ENCODE measurements around the gene TCF4.
A peak's percentile ranks its signal among the peaks of the same experiment; 100 is the strongest.

The TCF4 gene

DNA sequence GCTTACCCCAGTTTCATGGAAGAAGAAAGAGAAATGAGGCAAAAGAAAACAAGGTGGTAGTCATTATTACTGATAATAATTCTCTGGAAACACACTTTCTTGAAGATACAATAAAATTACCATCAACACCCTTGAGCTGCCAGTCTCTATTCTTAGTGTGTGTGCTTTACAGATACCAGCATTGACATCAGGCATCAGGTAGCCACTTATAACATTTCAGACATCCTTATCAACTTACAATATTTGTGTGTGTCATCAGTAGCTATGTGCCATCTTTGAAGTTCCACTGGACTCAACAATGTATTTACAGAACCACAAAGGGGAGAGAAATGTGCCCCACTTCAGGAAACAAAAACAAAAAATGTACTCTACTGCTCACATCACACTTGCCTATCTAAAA is 62.1 kb downstream of the TCF4 start:
- Mint-ChIP-seq H3K36me3 (ENCODE audit: low read depth) (peaks cover 24% of the 10 kb centered on the region), H3K9me3 (no peaks in the 10 kb centered on the region)
- TF ChIP-seq, protein P1, sequence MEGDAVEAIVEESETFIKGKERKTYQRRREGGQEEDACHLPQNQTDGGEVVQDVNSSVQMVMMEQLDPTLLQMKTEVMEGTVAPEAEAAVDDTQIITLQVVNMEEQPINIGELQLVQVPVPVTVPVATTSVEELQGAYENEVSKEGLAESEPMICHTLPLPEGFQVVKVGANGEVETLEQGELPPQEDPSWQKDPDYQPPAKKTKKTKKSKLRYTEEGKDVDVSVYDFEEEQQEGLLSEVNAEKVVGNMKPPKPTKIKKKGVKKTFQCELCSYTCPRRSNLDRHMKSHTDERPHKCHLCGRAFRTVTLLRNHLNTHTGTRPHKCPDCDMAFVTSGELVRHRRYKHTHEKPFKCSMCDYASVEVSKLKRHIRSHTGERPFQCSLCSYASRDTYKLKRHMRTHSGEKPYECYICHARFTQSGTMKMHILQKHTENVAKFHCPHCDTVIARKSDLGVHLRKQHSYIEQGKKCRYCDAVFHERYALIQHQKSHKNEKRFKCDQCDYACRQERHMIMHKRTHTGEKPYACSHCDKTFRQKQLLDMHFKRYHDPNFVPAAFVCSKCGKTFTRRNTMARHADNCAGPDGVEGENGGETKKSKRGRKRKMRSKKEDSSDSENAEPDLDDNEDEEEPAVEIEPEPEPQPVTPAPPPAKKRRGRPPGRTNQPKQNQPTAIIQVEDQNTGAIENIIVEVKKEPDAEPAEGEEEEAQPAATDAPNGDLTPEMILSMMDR (IDR thresholded peaks at IDR 0.05): no peak

DNA sequence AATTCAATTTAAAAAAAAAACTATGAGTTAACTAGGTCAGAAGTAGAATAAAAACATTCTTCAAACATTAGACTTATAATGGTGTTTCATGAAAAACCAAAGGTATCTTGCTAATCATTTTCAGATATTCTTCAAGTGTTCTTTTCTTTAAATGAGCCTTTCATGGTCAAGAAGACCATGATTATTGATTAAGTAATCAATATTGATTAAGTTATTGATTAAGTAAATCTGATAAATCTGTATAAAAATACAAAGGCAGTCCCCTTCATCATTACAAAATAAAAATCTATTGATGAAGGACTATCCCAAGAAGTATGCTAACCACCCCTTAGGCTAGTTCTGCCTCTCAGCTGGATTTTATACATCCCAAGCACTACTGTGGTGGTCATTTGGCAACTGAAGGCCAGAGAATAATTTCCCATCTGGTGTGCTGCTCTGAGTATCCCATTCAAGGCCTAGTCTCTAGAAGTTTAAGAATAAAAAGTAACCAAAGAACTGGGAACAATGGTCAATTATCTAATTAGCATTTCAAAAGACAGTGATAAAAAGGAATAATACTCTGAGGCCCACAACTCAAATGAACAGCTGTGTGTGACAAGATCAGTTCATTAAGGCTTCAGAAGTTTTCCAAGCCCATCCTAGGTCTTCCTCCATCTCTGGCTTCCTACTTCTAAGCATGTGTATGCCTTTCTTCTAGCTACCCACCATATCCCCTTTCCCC is 63.5 kb downstream of the TCF4 start:
- H3K9me3 Mint-ChIP-seq: no peaks in the 10 kb centered on the region
- H3K27ac Mint-ChIP-seq: no peak overlapping the region
- peaks cover 29% of the 10 kb centered on the region for H3K36me3 Mint-ChIP-seq (ENCODE audit: low read depth)
- peaks cover 4% of the 10 kb centered on the region for H3K4me1 Mint-ChIP-seq
- TF ChIP-seq, protein P1 (IDR thresholded peaks at IDR 0.05): no peak
- no peak for DNase-seq
- H3K4me3 Mint-ChIP-seq: no peak overlapping the region
- H3K27me3 Mint-ChIP-seq (ENCODE audit: low read depth, poor library complexity): no peaks in the 10 kb centered on the region

More for the DNA sequence above, 62.1 kb downstream of the TCF4 start:
- Mint-ChIP-seq H3K4me1 (peaks cover 15% of the 10 kb centered on the region), H3K27ac (no peak overlapping the region), H3K27me3 (ENCODE audit: low read depth, poor library complexity) (no peaks in the 10 kb centered on the region), H3K4me3 (no peak overlapping the region)
- DNase-seq: no peak

- H3K4me3 Mint-ChIP-seq: no peak overlapping the region
- no peaks in the 10 kb centered on the region for H3K27me3 Mint-ChIP-seq (ENCODE audit: low read depth, poor library complexity)
- no peaks in the 10 kb centered on the region for H3K9me3 Mint-ChIP-seq
- DNase-seq: no peak
- no peaks in the 10 kb centered on the region for H3K4me1 Mint-ChIP-seq
- H3K36me3 Mint-ChIP-seq (ENCODE audit: low read depth): peaks cover 27% of the 10 kb centered on the region
- TF ChIP-seq, protein P1 (IDR thresholded peaks at IDR 0.05): no peak
- no peak overlapping the region for H3K27ac Mint-ChIP-seq
Measured at GRCh38 chr18:55523001-55523400, 65.0 kb downstream of the TCF4 start.

DNA sequence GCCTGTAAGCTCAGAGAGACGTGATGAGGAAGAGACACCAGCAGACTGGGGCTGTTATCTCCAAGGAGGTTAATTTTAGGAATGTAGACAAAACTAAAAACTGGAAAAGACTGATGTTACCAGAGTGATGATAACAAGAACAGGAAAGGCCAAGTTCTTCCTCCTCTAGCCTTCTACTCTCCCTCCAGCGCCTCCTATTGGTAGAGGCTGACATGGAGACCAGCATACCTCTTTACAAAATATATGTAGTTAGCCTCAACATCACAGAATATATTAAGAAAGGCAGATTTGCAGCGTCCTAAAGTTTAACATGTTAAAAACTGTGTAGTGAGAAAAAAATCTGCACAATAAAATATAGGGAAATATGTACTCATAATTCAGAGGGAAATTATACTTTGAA is 66.0 kb downstream of the TCF4 start:
- Mint-ChIP-seq H3K4me1 (no peaks in the 10 kb centered on the region), H3K27ac (no peak overlapping the region), H3K27me3 (ENCODE audit: low read depth, poor library complexity) (no peaks in the 10 kb centered on the region), H3K9me3 (no peaks in the 10 kb centered on the region), H3K36me3 (ENCODE audit: low read depth) (peaks cover 21% of the 10 kb centered on the region), H3K4me3 (no peak overlapping the region)
- TF ChIP-seq, protein P1 (IDR thresholded peaks at IDR 0.05): peak; percentile 38
- peak; percentile 46 for DNase-seq

DNA sequence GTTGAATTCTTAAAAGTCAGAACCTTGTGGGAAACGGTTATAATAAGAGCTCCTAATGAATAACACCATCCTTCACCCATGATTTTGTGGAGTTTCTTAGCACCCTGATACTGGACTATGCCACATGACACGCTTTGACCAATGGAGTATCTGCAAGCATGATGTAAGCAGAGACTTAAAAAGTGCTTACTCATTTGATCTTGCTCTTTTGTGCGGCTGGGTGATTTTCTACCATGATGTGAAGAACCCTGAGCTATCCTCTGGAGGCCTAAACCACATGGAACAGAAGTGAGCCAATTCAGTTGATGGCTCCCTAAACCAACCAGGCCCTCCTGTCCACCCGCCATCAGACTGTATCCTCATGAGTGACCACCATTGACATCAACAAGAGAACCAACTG is 70.9 kb downstream of the TCF4 start:
- TF ChIP-seq, protein P1 (IDR thresholded peaks at IDR 0.05): no peak
- Mint-ChIP-seq H3K36me3 (ENCODE audit: low read depth) (peaks cover 7% of the 10 kb centered on the region), H3K4me1 (no peaks in the 10 kb centered on the region), H3K27ac (no peak overlapping the region), H3K27me3 (ENCODE audit: low read depth, poor library complexity) (no peaks in the 10 kb centered on the region), H3K4me3 (no peak overlapping the region), H3K9me3 (no peaks in the 10 kb centered on the region)
- DNase-seq: no peak
